ENCODE results near the gene PRPH.

Gene PRPH

DNA sequence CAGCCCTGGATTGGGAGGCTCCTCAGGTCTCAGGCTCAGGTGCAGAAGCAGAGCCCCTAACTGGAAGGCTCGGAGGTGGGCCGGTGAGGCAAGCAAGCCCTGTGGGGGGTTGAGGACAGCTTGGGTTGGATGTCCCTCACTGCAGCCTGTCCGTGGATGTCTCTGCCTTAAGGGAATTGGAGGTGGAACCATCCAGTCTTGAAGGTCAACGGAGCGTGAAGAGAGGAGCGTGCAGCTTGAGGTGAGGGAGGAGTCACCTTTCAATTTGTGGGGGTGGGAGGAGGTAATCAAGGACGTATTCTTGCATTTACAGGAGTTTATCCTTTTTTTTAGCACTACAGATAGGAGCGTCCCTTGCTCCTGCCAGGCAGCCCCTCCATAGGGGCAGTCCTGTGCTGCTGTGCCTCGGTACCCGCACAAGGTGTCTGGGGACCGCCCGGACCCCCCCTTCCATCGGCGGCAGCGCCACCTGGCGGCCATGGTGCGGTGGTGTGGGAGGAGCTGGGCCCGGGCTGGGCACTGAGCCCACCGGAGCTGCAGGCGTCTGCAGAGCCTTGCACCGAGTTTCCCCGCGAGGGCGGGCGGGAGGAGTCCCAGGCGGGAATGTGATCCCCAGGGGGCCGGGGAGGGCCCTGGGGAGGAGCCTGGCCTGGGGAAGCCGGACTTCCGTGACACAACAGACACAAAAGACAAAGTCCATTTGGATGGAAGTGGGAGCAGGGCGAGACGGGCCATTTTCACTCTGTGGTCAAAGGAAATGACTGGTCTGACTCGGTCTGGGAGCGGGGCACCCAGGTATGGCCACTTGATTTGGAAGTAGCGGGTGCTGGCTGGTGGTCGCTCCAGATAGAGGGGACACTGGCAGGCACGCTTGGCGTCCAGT, 52.6 kb downstream of the PRPH start:
- DNase-seq: peak; percentile 71 to 83

All from CD4-positive, alpha-beta T cell treated with Interferon alpha-2 for 1 hour (primary cell).